Glutamatergic neuron (in vitro differentiated cells): Measurements from ENCODE around the gene TRPV4. TPM values are rescaled to one million over a fixed set of nuclear protein-coding genes. Genes with fewer than 3 reads are reported as not detected.

Experiments
- DNase-seq: peaks from one replicate; pipeline ENCODE4 v3.0.0; 2022
- H3K27ac Mint-ChIP-seq: one replicate; pipeline ENCODE4 v1.8.0; 2020; ENCODE audit warnings: mild to moderate bottlenecking, mixed read lengths, inconsistent platforms; ENCODE audit not compliant: unreplicated experiment
- H3K27me3 Mint-ChIP-seq: one replicate; pipeline ENCODE4 v1.8.0; 2020; ENCODE audit warnings: mild to moderate bottlenecking, moderate library complexity, mixed read lengths, inconsistent platforms; ENCODE audit not compliant: unreplicated experiment
- H3K36me3 Mint-ChIP-seq: one replicate; pipeline ENCODE4 v1.8.0; 2020; ENCODE audit warnings: mild to moderate bottlenecking, mixed read lengths, inconsistent platforms; ENCODE audit not compliant: unreplicated experiment
- H3K4me1 Mint-ChIP-seq: one replicate; pipeline ENCODE4 v1.8.0; 2020; ENCODE audit warnings: mild to moderate bottlenecking, low read depth, mixed read lengths, inconsistent platforms; ENCODE audit not compliant: unreplicated experiment
- H3K4me3 Mint-ChIP-seq: one replicate; pipeline ENCODE4 v1.8.0; 2020; ENCODE audit warnings: mild to moderate bottlenecking, mixed read lengths, inconsistent platforms; ENCODE audit not compliant: unreplicated experiment
- H3K9me3 Mint-ChIP-seq: one replicate; pipeline ENCODE4 v1.8.0; 2020; ENCODE audit warnings: mild to moderate bottlenecking, moderate library complexity, mixed read lengths, inconsistent platforms; ENCODE audit not compliant: unreplicated experiment
- total RNA-seq: library from RNA; stranded (reverse); fragmentation: NEBNext Ultra II Directional; extraction: Animal tissue kit (Norgen Biotek cat#: 25700); gene quantifications from one replicate; pipeline ENCODE4 v1.2.1, GENCODE V29; 2021; ENCODE audit not compliant: unreplicated experiment
- TF ChIP-seq, protein P1 (sequence below): fragments of 200-600 bp; sonication (generic); IDR thresholded peaks from one replicate; pipeline ENCODE4 v1.5.0; 2021; ENCODE audit not compliant: partially characterized antibody, unreplicated experiment

Gene TRPV4
- total RNA-seq, 1 donor from 2014 or later, result 0.17 TPM

DNA sequence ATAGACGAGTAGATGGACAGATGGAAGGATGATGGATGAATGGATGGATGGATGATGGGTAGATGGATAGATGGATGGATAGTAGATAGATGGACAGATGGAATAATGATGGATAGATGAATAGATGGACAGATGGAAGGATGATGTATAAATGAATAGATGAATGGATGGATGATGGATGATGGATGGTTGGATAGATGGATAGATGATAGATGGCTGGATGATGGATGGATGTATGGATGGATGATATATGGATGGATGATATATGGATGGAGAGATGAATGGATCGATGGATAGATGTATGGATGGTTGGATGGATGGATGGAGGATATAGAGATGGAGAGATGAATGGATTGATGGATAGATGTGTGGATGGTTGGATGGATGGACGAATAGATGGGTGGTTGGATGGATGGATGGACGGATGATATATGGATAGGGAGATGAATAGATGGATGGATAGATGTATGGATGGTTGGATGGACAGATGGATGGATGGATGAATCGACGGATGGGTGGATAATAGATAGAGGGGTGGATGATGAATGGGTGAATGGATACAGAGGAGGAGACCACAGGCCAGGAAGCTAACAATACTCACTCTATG, 19.3 kb downstream of the TRPV4 start:
- no peak overlapping the region for H3K27ac Mint-ChIP-seq
- no peak for DNase-seq
- no peaks in the 10 kb centered on the region for H3K27me3 Mint-ChIP-seq
- TF ChIP-seq, protein P1, sequence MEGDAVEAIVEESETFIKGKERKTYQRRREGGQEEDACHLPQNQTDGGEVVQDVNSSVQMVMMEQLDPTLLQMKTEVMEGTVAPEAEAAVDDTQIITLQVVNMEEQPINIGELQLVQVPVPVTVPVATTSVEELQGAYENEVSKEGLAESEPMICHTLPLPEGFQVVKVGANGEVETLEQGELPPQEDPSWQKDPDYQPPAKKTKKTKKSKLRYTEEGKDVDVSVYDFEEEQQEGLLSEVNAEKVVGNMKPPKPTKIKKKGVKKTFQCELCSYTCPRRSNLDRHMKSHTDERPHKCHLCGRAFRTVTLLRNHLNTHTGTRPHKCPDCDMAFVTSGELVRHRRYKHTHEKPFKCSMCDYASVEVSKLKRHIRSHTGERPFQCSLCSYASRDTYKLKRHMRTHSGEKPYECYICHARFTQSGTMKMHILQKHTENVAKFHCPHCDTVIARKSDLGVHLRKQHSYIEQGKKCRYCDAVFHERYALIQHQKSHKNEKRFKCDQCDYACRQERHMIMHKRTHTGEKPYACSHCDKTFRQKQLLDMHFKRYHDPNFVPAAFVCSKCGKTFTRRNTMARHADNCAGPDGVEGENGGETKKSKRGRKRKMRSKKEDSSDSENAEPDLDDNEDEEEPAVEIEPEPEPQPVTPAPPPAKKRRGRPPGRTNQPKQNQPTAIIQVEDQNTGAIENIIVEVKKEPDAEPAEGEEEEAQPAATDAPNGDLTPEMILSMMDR, result no peak
- no peak overlapping the region for H3K4me3 Mint-ChIP-seq
- H3K36me3 Mint-ChIP-seq, result no peaks in the 10 kb centered on the region
- H3K9me3 Mint-ChIP-seq, result peaks cover 3% of the 10 kb centered on the region
- H3K4me1 Mint-ChIP-seq, result peaks cover 2% of the 10 kb centered on the region

DNA sequence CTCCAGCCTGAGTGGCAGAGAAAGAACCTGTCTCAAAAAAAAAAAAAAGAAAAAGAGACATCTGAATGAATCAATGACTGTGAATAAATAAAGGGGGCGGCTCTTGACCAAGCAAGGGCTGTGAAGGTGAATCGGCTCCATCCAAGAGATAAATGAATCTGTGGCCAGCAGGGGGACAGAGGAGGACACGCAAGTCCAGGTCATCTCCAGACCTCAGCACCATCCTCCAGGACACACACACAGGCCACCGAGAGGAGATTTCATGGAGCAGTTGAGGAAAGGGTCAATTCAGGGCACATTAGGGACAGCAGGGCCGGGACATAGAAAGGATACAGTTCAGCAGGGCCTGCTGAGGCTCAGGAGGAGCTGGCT, 21.6 kb downstream of the TRPV4 start:
- DNase-seq, result no peak

DNA sequence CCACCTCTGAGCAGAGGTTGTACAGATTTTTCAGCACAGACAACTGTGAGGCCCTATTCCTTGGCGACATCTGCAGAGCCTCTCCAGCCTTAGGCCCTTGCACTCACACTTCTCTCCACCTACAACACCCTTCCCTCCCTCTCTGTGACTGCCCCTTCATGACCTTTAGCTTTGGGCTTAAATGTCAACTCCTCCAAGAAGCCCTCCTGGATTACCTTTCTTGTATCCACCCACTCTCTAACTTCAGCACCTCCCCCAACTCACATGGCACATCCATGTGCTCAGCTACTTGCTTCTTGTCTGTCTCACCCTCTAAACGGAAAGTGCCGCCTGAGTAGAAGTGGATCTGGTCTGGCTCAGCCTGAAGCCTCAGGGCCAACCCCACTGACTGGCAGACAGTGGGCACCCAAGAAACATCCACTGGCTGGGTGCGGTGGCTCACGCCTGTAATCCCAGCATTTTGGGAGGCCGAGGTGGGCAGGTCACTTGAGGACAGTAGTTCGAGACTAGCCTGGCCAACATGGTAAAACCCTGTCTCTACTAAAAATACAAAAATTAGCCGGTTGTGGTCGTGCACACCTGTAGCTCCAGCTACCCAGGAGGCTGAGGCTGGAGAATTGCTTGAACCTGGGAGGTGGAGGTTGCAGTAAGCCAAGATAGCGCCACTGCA, 22.1 kb downstream of the TRPV4 start:
- no peaks in the 10 kb centered on the region for H3K36me3 Mint-ChIP-seq
- TF ChIP-seq, protein P1, result no peak
- no peak overlapping the region for H3K4me3 Mint-ChIP-seq
- no peaks in the 10 kb centered on the region for H3K9me3 Mint-ChIP-seq
- H3K4me1 Mint-ChIP-seq, result peaks cover 2% of the 10 kb centered on the region
- no peaks in the 10 kb centered on the region for H3K27me3 Mint-ChIP-seq
- H3K27ac Mint-ChIP-seq, result no peak overlapping the region
- DNase-seq, result no peak

More for the DNA sequence above, 21.6 kb downstream of the TRPV4 start:
- Mint-ChIP-seq H3K4me1 (peaks cover 2% of the 10 kb centered on the region), H3K4me3 (no peak overlapping the region), H3K27me3 (no peaks in the 10 kb centered on the region), H3K36me3 (no peaks in the 10 kb centered on the region), H3K27ac (no peak overlapping the region), H3K9me3 (no peaks in the 10 kb centered on the region)
- TF ChIP-seq, protein P1, result peak; percentile 35

DNA sequence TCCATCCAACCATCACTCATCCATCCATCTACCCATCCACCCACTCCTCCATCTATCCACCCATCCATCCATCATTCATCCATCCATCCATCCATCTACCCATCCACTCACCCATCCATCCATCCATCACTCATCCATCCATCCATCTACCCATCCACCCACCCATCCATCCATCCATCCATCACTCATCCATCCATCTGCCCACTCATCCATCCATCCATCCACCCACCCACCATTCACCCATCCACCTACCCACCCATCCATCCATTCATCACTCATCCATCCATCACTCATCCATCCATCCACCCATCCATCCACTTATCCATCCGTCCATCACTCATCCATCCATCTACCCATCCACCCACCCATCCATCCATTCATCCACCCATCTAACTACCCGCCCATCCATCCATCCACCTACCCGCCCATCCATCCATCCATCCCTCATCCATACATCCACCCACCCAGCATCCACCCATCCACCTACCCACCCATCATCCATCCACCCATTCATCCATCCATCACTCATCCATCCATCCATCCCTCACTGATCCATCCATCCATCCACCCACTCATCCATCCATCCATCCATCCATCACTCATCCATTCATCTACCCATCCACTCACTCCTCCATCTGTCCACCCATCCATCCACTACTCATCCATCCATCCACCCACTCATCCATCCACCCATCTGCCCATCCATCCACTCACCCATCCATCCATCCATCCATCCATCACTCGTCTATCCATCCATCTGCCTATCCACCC, 24.1 kb downstream of the TRPV4 start:
- DNase-seq, result no peak
- Mint-ChIP-seq H3K27me3 (peaks cover 2% of the 10 kb centered on the region), H3K36me3 (no peaks in the 10 kb centered on the region), H3K27ac (no peak overlapping the region), H3K9me3 (no peaks in the 10 kb centered on the region), H3K4me1 (peaks cover 2% of the 10 kb centered on the region), H3K4me3 (no peak overlapping the region)
- TF ChIP-seq, protein P1, result no peak
